ENCODE data around the gene PPP1CA.

Gene PPP1CA

DNA sequence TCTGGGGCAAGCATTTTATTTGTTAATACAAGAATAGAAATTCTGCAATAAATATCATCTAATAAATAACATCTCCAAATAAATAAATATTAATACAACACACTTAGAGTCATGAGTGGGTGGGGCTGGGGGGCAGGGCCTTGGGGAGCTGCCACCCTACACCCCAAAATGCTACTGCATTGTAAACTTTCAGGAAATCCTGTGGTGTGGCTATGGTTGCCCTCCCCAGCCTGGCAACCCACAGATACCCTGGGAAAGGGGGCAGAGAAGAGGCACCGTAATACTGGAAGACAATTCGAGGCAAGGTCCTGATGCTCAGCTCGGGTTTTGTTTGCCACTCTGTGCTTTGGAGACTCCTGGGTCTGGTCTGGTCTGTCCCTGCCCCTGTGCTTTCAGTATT, 37.5 kb downstream of the PPP1CA start:
- 96 to 100% methylated on average over 3 of the region's 3 CpGs for WGBS, 2 experiments (ENCODE audit: insufficient coverage in 2 of 2)
- Histone ChIP-seq H3K27ac (ENCODE audit: low read depth, low read length, severe bottlenecking) (no peak overlapping the region), H3K9me3 (ENCODE audit: control insufficient read depth, low read length) (no peaks in the 10 kb centered on the region), H3K4me3 (ENCODE audit: extremely low read depth, insufficient read depth, low read length, poor library complexity, severe bottlenecking) (no peak overlapping the region), H3K4me1 (ENCODE audit: control insufficient read depth, insufficient read depth, low read length, poor library complexity, severe bottlenecking) (no peaks in the 10 kb centered on the region), H3K36me3 (ENCODE audit: control insufficient read depth, insufficient read depth, low read length) (peaks cover 13% of the 10 kb centered on the region)

- 93 to 98% methylated on average over 8 to 11 of the region's 12 CpGs for WGBS, 2 experiments (ENCODE audit: insufficient coverage in 2 of 2)
- Histone ChIP-seq H3K9me3 (ENCODE audit: control insufficient read depth, low read length) (no peaks in the 10 kb centered on the region), H3K4me1 (ENCODE audit: control insufficient read depth, insufficient read depth, low read length, poor library complexity, severe bottlenecking) (peaks cover 40% of the 10 kb centered on the region), H3K27ac (ENCODE audit: low read depth, low read length, severe bottlenecking) (no peak overlapping the region), H3K4me3 (ENCODE audit: extremely low read depth, insufficient read depth, low read length, poor library complexity, severe bottlenecking) (no peak overlapping the region), H3K36me3 (ENCODE audit: control insufficient read depth, insufficient read depth, low read length) (no peaks in the 10 kb centered on the region)
These were observed 43.6 kb downstream of the PPP1CA start for GRCh38 chr11:67357831-67358670.

DNA sequence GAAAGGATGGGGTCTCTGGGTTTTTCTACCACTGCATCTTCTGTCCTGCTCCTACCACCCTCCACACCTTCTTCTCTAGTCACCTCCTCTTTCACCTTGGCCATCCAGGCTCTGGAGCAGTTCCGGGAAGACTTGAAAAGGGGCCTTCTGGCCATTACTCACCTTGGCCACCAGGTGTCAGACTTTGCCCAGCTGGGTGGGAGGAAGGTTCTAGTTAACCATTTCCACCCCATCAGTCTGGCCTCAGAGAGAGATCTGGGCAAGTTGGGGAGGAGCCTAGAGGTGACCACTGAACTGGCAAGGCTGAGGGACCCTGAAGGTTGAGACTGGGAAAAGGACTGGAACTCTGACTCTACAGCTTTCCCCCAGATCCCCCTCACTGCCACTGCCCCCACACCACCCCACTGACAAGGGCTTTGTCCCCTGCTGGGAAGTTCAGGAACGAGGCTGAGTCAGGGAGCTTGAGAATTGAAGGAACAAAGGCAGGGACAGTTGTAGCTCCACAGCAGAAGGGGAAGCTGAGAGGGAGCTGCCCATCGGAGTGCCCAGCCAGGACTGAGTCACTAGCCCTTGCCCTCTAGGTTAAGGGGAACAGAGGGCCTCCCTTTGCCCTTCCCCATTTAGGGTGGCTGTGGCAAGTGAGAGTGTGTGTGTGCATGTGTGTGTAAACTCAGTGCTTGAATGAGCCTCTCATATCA, 44.6 kb downstream of the PPP1CA start:
- H3K27ac ChIP-seq (ENCODE audit: low read depth, low read length, severe bottlenecking), result peak overlapping the region; percentile 4
- no peak overlapping the region for H3K4me3 ChIP-seq (ENCODE audit: extremely low read depth, insufficient read depth, low read length, poor library complexity, severe bottlenecking)
- no peaks in the 10 kb centered on the region for H3K9me3 ChIP-seq (ENCODE audit: control insufficient read depth, low read length)
- H3K36me3 ChIP-seq (ENCODE audit: control insufficient read depth, insufficient read depth, low read length), result no peaks in the 10 kb centered on the region
- WGBS, 2 experiments (ENCODE audit: insufficient coverage in 2 of 2), result 19 to 44% methylated on average over 2 of the region's 3 CpGs
- peaks cover 40% of the 10 kb centered on the region for H3K4me1 ChIP-seq (ENCODE audit: control insufficient read depth, insufficient read depth, low read length, poor library complexity, severe bottlenecking)

- 15 to 18% methylated on average over 2 to 3 of the region's 4 CpGs for WGBS, 2 experiments (ENCODE audit: insufficient coverage in 2 of 2)
- peaks cover 40% of the 10 kb centered on the region for H3K4me1 ChIP-seq (ENCODE audit: control insufficient read depth, insufficient read depth, low read length, poor library complexity, severe bottlenecking)
- H3K4me3 ChIP-seq (ENCODE audit: extremely low read depth, insufficient read depth, low read length, poor library complexity, severe bottlenecking), result no peak overlapping the region
- H3K27ac ChIP-seq (ENCODE audit: low read depth, low read length, severe bottlenecking), result no peak overlapping the region
- H3K36me3 ChIP-seq (ENCODE audit: control insufficient read depth, insufficient read depth, low read length), result no peaks in the 10 kb centered on the region
- H3K9me3 ChIP-seq (ENCODE audit: control insufficient read depth, low read length), result no peaks in the 10 kb centered on the region
These were observed 45.2 kb downstream of the PPP1CA start for GRCh38 chr11:67356387-67356863.

GRCh38 chr11:67355794-67356386, 45.8 kb downstream of the PPP1CA start:
- H3K4me3 ChIP-seq (ENCODE audit: extremely low read depth, insufficient read depth, low read length, poor library complexity, severe bottlenecking), result no peak overlapping the region
- peak overlapping the region; percentile 94 for H3K27ac ChIP-seq (ENCODE audit: low read depth, low read length, severe bottlenecking)
- peaks cover 40% of the 10 kb centered on the region for H3K4me1 ChIP-seq (ENCODE audit: control insufficient read depth, insufficient read depth, low read length, poor library complexity, severe bottlenecking)
- no peaks in the 10 kb centered on the region for H3K9me3 ChIP-seq (ENCODE audit: control insufficient read depth, low read length)
- 82 to 100% methylated on average over 1 to 4 of the region's 4 CpGs for WGBS, 2 experiments (ENCODE audit: insufficient coverage in 2 of 2)
- H3K36me3 ChIP-seq (ENCODE audit: control insufficient read depth, insufficient read depth, low read length), result no peaks in the 10 kb centered on the region

DNA sequence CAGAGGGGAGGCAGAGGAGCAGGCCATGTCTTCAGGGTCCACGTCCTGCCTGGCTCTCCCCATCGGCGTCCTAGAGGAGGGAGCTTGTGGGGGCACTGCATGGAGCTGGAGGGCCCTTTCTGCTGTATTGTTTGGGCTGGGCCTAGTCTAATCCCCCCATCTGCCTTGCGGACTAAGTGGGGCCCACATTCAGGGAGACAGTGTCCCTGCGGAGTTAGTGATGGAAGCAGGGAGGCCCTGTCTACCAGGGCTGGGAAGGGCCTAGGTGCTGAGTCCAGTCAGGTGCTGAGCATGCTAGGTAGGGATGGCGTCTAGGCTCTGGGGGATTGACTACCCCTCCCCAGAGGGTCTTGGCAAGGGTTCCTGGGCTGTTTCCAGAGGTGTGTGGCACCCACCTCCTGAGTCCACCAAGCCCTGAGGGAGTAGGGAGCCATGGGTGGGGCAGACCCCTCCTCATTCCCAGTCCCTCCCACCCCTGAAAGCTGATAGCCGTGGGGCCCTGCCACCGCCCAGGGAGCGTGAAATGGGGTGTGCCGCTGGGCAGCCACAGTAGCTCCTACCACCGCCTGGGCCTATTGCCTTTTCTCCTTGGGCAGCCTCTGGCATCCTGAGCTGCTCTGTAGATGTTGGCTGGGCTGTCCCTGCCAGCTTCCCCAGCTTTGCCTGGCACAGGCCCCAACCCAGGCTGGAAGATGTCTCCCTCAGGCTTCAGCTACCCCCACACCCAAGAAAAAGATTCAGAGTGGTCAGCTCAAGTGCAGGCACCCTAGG, 46.5 kb downstream of the PPP1CA start:
- H3K4me3 ChIP-seq (ENCODE audit: extremely low read depth, insufficient read depth, low read length, poor library complexity, severe bottlenecking), result no peak overlapping the region
- WGBS, 2 experiments (ENCODE audit: insufficient coverage in 2 of 2), result 84 to 86% methylated on average over 6 to 9 of the region's 11 CpGs
- H3K9me3 ChIP-seq (ENCODE audit: control insufficient read depth, low read length), result no peaks in the 10 kb centered on the region

DNA sequence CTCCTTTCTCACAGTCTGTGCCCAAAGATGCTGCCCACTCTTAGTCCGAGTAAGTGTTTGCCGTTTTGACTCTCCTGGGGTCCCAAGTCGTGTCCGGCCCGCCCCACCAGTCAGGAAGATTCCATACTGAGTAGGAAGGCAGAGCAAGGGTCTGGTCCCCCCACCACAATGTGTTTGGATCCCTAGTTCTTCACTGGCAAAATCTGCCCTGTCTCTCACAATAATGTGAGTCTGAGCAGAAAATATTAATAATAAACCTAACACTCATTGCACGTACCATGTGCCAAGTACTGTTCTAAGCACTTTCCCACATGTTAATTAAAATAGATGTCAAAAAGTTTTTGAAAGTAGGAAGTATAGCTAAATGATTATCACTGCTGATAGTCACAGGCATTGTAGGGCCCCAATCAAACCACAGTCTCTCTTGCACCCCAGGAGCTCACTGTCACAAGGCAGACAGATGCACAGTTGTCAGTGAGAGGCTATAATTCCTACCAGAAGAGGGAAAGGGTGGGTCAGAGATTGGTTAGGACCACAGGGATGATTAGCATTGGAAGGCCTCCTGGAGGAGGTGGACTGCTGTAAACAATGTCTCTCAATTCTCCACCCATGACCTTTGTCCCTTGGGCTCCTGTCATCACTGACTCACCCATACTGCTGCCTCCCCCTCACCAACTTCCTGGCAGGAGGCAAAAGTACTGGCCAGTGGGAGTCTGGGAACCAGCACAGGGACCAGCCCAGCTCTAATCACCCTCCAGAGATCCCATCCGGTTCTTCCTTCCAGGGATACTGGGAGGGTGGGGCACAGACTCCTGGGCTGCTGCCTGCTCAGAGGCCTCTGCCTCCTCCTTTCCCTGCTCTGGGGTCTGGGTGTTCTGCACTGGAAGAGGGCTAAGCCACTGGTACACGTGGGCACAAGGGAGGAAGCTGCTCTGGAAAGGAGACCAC, 47.3 kb downstream of the PPP1CA start:
- Histone ChIP-seq H3K4me3 (ENCODE audit: extremely low read depth, insufficient read depth, low read length, poor library complexity, severe bottlenecking) (peak overlapping the region; percentile 60), H3K9me3 (ENCODE audit: control insufficient read depth, low read length) (no peaks in the 10 kb centered on the region), H3K36me3 (ENCODE audit: control insufficient read depth, insufficient read depth, low read length) (no peaks in the 10 kb centered on the region), H3K4me1 (ENCODE audit: control insufficient read depth, insufficient read depth, low read length, poor library complexity, severe bottlenecking) (peaks cover 42% of the 10 kb centered on the region), H3K27ac (ENCODE audit: low read depth, low read length, severe bottlenecking) (peak overlapping the region; percentile 94)
- WGBS, 2 experiments (ENCODE audit: insufficient coverage in 2 of 2), result 33 to 42% methylated on average over 5 of the region's 8 CpGs

More for the DNA sequence above, 46.5 kb downstream of the PPP1CA start:
- peak overlapping the region; percentile 94 for H3K27ac ChIP-seq (ENCODE audit: low read depth, low read length, severe bottlenecking)
- H3K4me1 ChIP-seq (ENCODE audit: control insufficient read depth, insufficient read depth, low read length, poor library complexity, severe bottlenecking), result peaks cover 40% of the 10 kb centered on the region
- H3K36me3 ChIP-seq (ENCODE audit: control insufficient read depth, insufficient read depth, low read length), result no peaks in the 10 kb centered on the region

- H3K4me1 ChIP-seq (ENCODE audit: control insufficient read depth, insufficient read depth, low read length, poor library complexity, severe bottlenecking), result peaks cover 49% of the 10 kb centered on the region
- WGBS, 2 experiments (ENCODE audit: insufficient coverage in 2 of 2), result 0% methylated on average over 10 to 20 of the region's 37 CpGs
These were observed 48.2 kb downstream of the PPP1CA start, which contains the start of gene POLD4 for GRCh38 chr11:67353317-67354074. TSS of gene POLD4 (minus strand) at chr11:67353546. CDS start at chr11:67353399, 147 bp downstream.

More at GRCh38 chr11:67353317-67354074, 48.2 kb downstream of the PPP1CA start, which contains the start of gene POLD4:
- peak within 1 kb of the TSS; percentile 94 for H3K27ac ChIP-seq (ENCODE audit: low read depth, low read length, severe bottlenecking)
- H3K9me3 ChIP-seq (ENCODE audit: control insufficient read depth, low read length), result no peaks in the 10 kb centered on the region
- H3K4me3 ChIP-seq (ENCODE audit: extremely low read depth, insufficient read depth, low read length, poor library complexity, severe bottlenecking), result peak within 1 kb of the TSS; percentile 60
- H3K36me3 ChIP-seq (ENCODE audit: control insufficient read depth, insufficient read depth, low read length), result no peaks in the 10 kb centered on the region
